GM13976 (cell line): ENCODE results near the gene MRAP2.
"Not testable (repeated sequence)": the region's sequence is repeated elsewhere in the genome, so short reads cannot be mapped to it uniquely, and the experiment has no call there.

Experiments used
- DNase-seq: peaks from one replicate; pipeline ENCODE4 v3.0.0; 2012; ENCODE audit warnings: low spot score
- CTCF ChIP-seq: IDR thresholded peaks from 2 replicates; pipeline ENCODE4 v1.5.1; 2012; ENCODE audit warnings: borderline replicate concordance, mild to moderate bottlenecking; ENCODE audit not compliant: insufficient read depth; ENCODE audit errors: extremely low read depth, missing control alignments, control extremely low read depth
- in situ Hi-C: fragments of 300-500 bp; cut with MboI; formaldehyde crosslinking; loops from one replicate; pipeline ENCODE4 v1.12.0; 2022; ENCODE audit warnings: low sequenced_read_pairs, mixed read lengths, inconsistent platforms; ENCODE audit not compliant: unreplicated experiment

The MRAP2 gene

GRCh38 chr6:84103029-84103428, 69.5 kb downstream of the MRAP2 start:
- in situ Hi-C loops: no loop called here
- TF ChIP-seq CTCF: no peak
- no peak for DNase-seq

GRCh38 chr6:84105215-84105924, 71.8 kb downstream of the MRAP2 start:
- DNase-seq: not testable (repeated sequence)

GRCh38 chr6:84107495-84107894, 73.9 kb downstream of the MRAP2 start:
- TF ChIP-seq CTCF: no peak

More at GRCh38 chr6:84105215-84105924, 71.8 kb downstream of the MRAP2 start:
- in situ Hi-C loops: not testable (repeated sequence)

GRCh38 chr6:84111351-84111750, 77.8 kb downstream of the MRAP2 start:
- in situ Hi-C loops, DNase-seq: not testable (repeated sequence)

More at GRCh38 chr6:84107495-84107894, 73.9 kb downstream of the MRAP2 start:
- no peak for DNase-seq
- in situ Hi-C loops: no loop called here

GRCh38 chr6:84114933-84115594, 81.5 kb downstream of the MRAP2 start:
- in situ Hi-C loops: not testable (repeated sequence)

GRCh38 chr6:84118191-84118590, 84.6 kb downstream of the MRAP2 start:
- no peak for TF ChIP-seq CTCF
- DNase-seq: no peak
- in situ Hi-C loops: no loop called here

More at GRCh38 chr6:84114933-84115594, 81.5 kb downstream of the MRAP2 start:
- not testable (repeated sequence) for DNase-seq

- no peak for TF ChIP-seq CTCF
- in situ Hi-C loops: no loop called here
- DNase-seq: no peak
Measured at GRCh38 chr6:84119277-84119676, 85.7 kb downstream of the MRAP2 start.

GRCh38 chr6:84123186-84123585, 89.6 kb downstream of the MRAP2 start:
- no peak for DNase-seq
- in situ Hi-C loops: no loop called here
- no peak for TF ChIP-seq CTCF

- not testable (repeated sequence) for DNase-seq
Measured at GRCh38 chr6:84129588-84129987, 96.0 kb downstream of the MRAP2 start.

GRCh38 chr6:84133385-84133784, 99.8 kb downstream of the MRAP2 start:
- in situ Hi-C loops, DNase-seq: not testable (repeated sequence)

More at GRCh38 chr6:84129588-84129987, 96.0 kb downstream of the MRAP2 start:
- in situ Hi-C loops: not testable (repeated sequence)
